ENCODE results near the gene TBC1D22A. TPM values are rescaled to one million over a fixed set of nuclear protein-coding genes. Genes with fewer than 3 reads are reported as not detected.

Gene TBC1D22A
- total and polyA plus RNA-seq, 10 of the 15 experiments (the other 5 are each of a cell fraction or from before 2014, with no cell fraction given): 0.63 to 44.7 (median 27.4) TPM

- peaks cover 5% of the 10 kb centered on the region; the same call in 1 of the 2 replicates for H3K4me1 ChIP-seq (ENCODE audit: control insufficient read depth, insufficient read depth, low read length)
- TF ChIP-seq RUNX3 (IDR thresholded peaks at IDR 0.05; ENCODE audit: low read length) (no peak), KAT2A (conservative IDR thresholded peaks at IDR 0.05; ENCODE audit: control insufficient read depth, low read depth, low read length) (no peak), RELB (IDR thresholded peaks at IDR 0.05; ENCODE audit: low read depth) (no peak), NR2C2 (IDR thresholded peaks at IDR 0.05; ENCODE audit: borderline replicate concordance, control insufficient read depth, insufficient read length, low read depth) (no peak), ZSCAN29 (IDR thresholded peaks at IDR 0.05) (no peak)
- peaks cover 3% of the 10 kb centered on the region; the same call in 1 of the 3 replicates for H3K9me3 ChIP-seq (replicated peaks; ENCODE audit: control insufficient read depth, insufficient read depth, low read length)
- H4K20me1 ChIP-seq (ENCODE audit: control insufficient read depth, insufficient read depth): no peaks in the 10 kb centered on the region
- WGBS (ENCODE audit: insufficient coverage, insufficient replicate concordance, low lambda C conversion rate, missing lambda C conversion rate): 84% methylated on average over 6 of the region's 6 CpGs
- peaks cover 0 to 4% of the 10 kb centered on the region in 2 experiments; a peak in 1 of 4 replicates for H3K36me3 ChIP-seq (ENCODE audit: control insufficient read depth in 2 of 2, insufficient read depth in 2 of 2, low read length in 1 of 2)
- H3K27me3 ChIP-seq (replicated peaks in 1 of 2; ENCODE audit: control insufficient read depth in 2 of 2, insufficient read depth in 2 of 2, low read length in 1 of 2): no peaks in the 10 kb centered on the region
- FAIRE-seq (no peak), ATAC-seq (no peak), DNase-seq (ENCODE audit: low read depth, low spot score) (no peak)
- in situ Hi-C loops (cut with MboI) (loop anchor here (25.0 kb wide), 1 partner anchor 1326 kb away; no protein-coding TSS in a partner anchor), intact Hi-C loops (cut with micrococcal nuclease; ENCODE audit: unreplicated experiment) (no loop called here)
- H3K9ac ChIP-seq (ENCODE audit: control insufficient read depth, insufficient read depth, low read length): peak overlapping the region; percentile 94
- H3K79me2 ChIP-seq (ENCODE audit: control insufficient read depth, insufficient read depth, low read length): peaks cover 43% of the 10 kb centered on the region
- ChIA-PET SMC1A (ENCODE audit: uncharacterized antibody, unreplicated experiment) (interaction anchor here (0.6 to 5.8 kb wide), 6 partner anchors 9 to 197 kb away, joined by 3 to 72 read pairs (median 5); no protein-coding TSS in a partner anchor), RAD21 (ENCODE audit: unreplicated experiment) (interaction anchor here (0.6 to 10.5 kb wide), 5 partner anchors 8 to 42 kb away, joined by 3 to 199 read pairs (median 4); no protein-coding TSS in a partner anchor), CTCF (interaction anchor here (1.1 to 11.8 kb wide), 9 partner anchors 12 to 198 kb away, joined by 3 to 297 read pairs (median 6); no protein-coding TSS in a partner anchor), POLR2A (interaction anchor here (0.6 to 1.6 kb wide), 4 partner anchors 12 to 170 kb away, joined by 3 to 8 read pairs (median 4); no protein-coding TSS in a partner anchor)
- peak overlapping the region; percentile 88 for H3K4me2 ChIP-seq (ENCODE audit: control insufficient read depth, insufficient read depth)
- H3K27ac ChIP-seq (ENCODE audit: control insufficient read depth, insufficient read depth): no peak overlapping the region
- H3K4me3 ChIP-seq: peak overlapping the region; percentile 67
- no TSS peak for BruUV-seq (replicated peaks)
- H2AFZ ChIP-seq (ENCODE audit: control insufficient read depth, low read depth, low read length): no peak overlapping the region
Observed at GRCh38 chr22:46761017-46761416, 1.4 kb upstream of the TBC1D22A start.

Data from GM12878 (cell line).